ENCODE data around the gene WWOX. TPM values are rescaled to one million over a fixed set of nuclear protein-coding genes. Genes with fewer than 3 reads are reported as not detected.
A peak's percentile ranks its signal among the peaks of the same experiment; 100 is the strongest.

Gene WWOX
- total and polyA plus RNA-seq, 2 of the 8 experiments (the other 6 are each of a cell fraction or from before 2014, with no cell fraction given) = 5.4 to 16.7 TPM

- no peak overlapping the region for H3K18ac ChIP-seq (ENCODE audit: extremely low read depth, low read length)
- no peak overlapping the region for H3K4me2 ChIP-seq (ENCODE audit: insufficient read depth in 1 of 2, low read depth in 2 of 2, low read length in 2 of 2)
- no peaks in the 10 kb centered on the region for H3K4me1 ChIP-seq (replicated peaks in 1 of 4; ENCODE audit: control insufficient read depth in 3 of 4, insufficient read depth in 4 of 4, low read length in 3 of 4)
- CTCF ChIA-PET (ENCODE audit: partially characterized antibody) = interaction anchor here (0.6 to 1.1 kb wide), 2 partner anchors 11 to 616 kb away, joined by 3 to 5 read pairs; no protein-coding TSS in a partner anchor
- DNase-seq (ENCODE audit: low read depth in 1 of 2, low spot score in 2 of 2) = peak in 1 of 2 experiments; percentile 29
- no peak overlapping the region for H2BK15ac ChIP-seq (ENCODE audit: low read length)
- no peak overlapping the region for H4K91ac ChIP-seq (replicated peaks; ENCODE audit: insufficient read length, low read length)
- no peak overlapping the region for H3K4me3 ChIP-seq (ENCODE audit: extremely low read depth in 1 of 4, insufficient read depth in 2 of 4, low read depth in 3 of 4, low read length in 4 of 4)
- 93% methylated on average over 7 of the region's 7 CpGs; no CpG with 5 or more reads in 1 of the 2 experiments for WGBS, 2 experiments (ENCODE audit: extremely low coverage in 1 of 2, insufficient coverage in 1 of 2, insufficient read length in 1 of 2, insufficient replicate concordance in 2 of 2, low coverage in 1 of 2, low lambda C conversion rate in 2 of 2, missing lambda C conversion rate in 1 of 2)
- no peak overlapping the region for H2BK20ac ChIP-seq (ENCODE audit: low read length)
- no peak for FAIRE-seq
- H3K9ac ChIP-seq (replicated peaks in 1 of 4; ENCODE audit: extremely low read depth in 1 of 4, low read depth in 3 of 4, low read length in 3 of 4) = no peak overlapping the region
- H4K20me1 ChIP-seq (replicated peaks in 1 of 2; ENCODE audit: control insufficient read depth in 1 of 2, insufficient read depth in 2 of 2, low read length in 2 of 2) = no peaks in the 10 kb centered on the region
- H3K56ac ChIP-seq (replicated peaks; ENCODE audit: insufficient read length, low read depth, low read length) = no peak overlapping the region
- no peak overlapping the region for H2AK5ac ChIP-seq (ENCODE audit: low read depth, low read length)
- no peak overlapping the region for H3K27ac ChIP-seq (ENCODE audit: low read depth, low read length)
- no peaks in the 10 kb centered on the region for H3K23me2 ChIP-seq (ENCODE audit: low read depth, low read length)
- no peaks in the 10 kb centered on the region for H3K79me1 ChIP-seq (ENCODE audit: low read depth, low read length)
- no peak overlapping the region for H4K8ac ChIP-seq (ENCODE audit: extremely low read depth, insufficient read depth, low read length)
- H3K9me3 ChIP-seq (ENCODE audit: insufficient read depth in 2 of 2, low read depth in 1 of 2, low read length in 1 of 2) = peaks cover 0 to 2% of the 10 kb centered on the region in 2 experiments; a peak in 1 of 4 replicates
- H3K4ac ChIP-seq (replicated peaks; ENCODE audit: insufficient read length, low read depth, low read length) = no peak overlapping the region
- no peak overlapping the region for H2BK5ac ChIP-seq (ENCODE audit: low read depth, low read length)
- no peak overlapping the region for H4K5ac ChIP-seq (ENCODE audit: insufficient read length, low read depth, low read length)
- POLR2A ChIA-PET (ENCODE audit: partially characterized antibody) = no interaction called here
- no peak overlapping the region for H2BK120ac ChIP-seq (replicated peaks; ENCODE audit: low read depth, low read length)
- H2BK12ac ChIP-seq (ENCODE audit: low read depth, low read length) = no peak overlapping the region
- H3K36me3 ChIP-seq (ENCODE audit: control insufficient read depth in 2 of 4, insufficient read depth in 4 of 4, low read length in 3 of 4) = no peaks in the 10 kb centered on the region
- H3K27me3 ChIP-seq (replicated peaks in 1 of 4; ENCODE audit: control insufficient read depth in 3 of 4, extremely low read depth in 1 of 4, insufficient read depth in 3 of 4, low read length in 3 of 4) = no peaks in the 10 kb centered on the region
- H3K79me2 ChIP-seq (ENCODE audit: control insufficient read depth in 1 of 2, insufficient read depth in 2 of 2, low read length in 2 of 2) = no peaks in the 10 kb centered on the region
- H3K23ac ChIP-seq (ENCODE audit: insufficient read length) = no peak overlapping the region
- H3K14ac ChIP-seq (ENCODE audit: insufficient read length) = no peak overlapping the region
- H2AFZ ChIP-seq (ENCODE audit: low read length) = no peak overlapping the region
- TF ChIP-seq TCF12 (IDR thresholded peaks at IDR 0.05; ENCODE audit: low read depth, low read length) (no peak), RBBP5 (IDR thresholded peaks at IDR 0.05; ENCODE audit: borderline replicate concordance, low read depth, low read length) (no peak), CEBPB (IDR thresholded peaks at IDR 0.05; ENCODE audit: low read depth, low read length) (no peak), JUN (IDR thresholded peaks at IDR 0.05; ENCODE audit: low read depth, low read length) (no peak), SAP30 (IDR thresholded peaks at IDR 0.05; ENCODE audit: insufficient read depth, insufficient replicate concordance, low read length) (no peak), POLR2A (IDR thresholded peaks at IDR 0.05; ENCODE audit: control extremely low read depth in 1 of 2, low read depth in 2 of 2, low read length in 2 of 2) (no peak)
Observed at GRCh38 chr16:78189121-78189520, 89.7 kb downstream of the WWOX start.

All from H1 (cell line).